ENCODE data around the gene CRYBG2. TPM values are rescaled to one million over a fixed set of nuclear protein-coding genes. Genes with fewer than 3 reads are reported as not detected.

Gene CRYBG2
- total and polyA plus RNA-seq, 2 of the 8 experiments (the other 6 are each of a cell fraction or from before 2014, with no cell fraction given) = 14.2 to 17.0 TPM

DNA sequence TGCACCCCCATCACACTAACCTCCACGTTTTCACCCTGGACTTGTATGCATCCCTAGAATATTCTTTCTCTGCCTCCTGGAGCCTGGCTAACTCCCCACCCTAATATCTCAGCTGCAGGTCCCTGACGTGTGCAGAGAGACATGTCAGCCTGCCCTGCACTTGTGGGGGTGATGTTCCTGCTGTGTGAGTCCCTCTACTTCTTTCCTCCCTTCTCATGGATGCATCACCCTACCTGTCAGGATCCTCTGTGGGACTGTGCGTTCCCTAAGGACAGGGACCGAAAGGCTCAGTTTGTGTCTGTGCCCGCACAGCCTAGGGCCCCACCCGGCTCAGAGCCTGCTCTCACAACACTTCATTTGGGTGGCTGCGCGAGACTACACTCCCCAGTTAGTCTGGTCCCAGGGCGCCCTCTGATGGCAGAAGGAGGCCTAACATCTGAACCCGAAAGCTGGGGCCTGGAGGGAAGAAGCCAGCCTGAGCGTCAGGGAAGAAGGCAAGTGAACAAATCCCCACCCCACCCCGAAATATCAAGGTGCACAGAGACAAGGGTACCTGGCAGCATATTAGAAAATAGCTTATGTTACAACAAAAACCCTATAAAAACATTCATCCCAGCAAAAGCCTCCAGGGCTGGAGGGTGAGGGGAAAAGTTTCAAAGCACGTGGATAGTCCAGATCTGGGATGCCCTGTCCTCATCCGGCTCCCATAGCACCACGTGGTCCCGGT lies 32.5 kb downstream of the CRYBG2 start:
- H2AFZ ChIP-seq (ENCODE audit: low read length) = no peak overlapping the region
- peak; percentile 96 to 98 for TF ChIP-seq RAD21 (IDR thresholded peaks at IDR 0.05 in 1 of 2, conservative IDR thresholded peaks at IDR 0.05 in 1 of 2; ENCODE audit: low read depth in 2 of 2, low read length in 2 of 2)
- TF ChIP-seq, protein P1, sequence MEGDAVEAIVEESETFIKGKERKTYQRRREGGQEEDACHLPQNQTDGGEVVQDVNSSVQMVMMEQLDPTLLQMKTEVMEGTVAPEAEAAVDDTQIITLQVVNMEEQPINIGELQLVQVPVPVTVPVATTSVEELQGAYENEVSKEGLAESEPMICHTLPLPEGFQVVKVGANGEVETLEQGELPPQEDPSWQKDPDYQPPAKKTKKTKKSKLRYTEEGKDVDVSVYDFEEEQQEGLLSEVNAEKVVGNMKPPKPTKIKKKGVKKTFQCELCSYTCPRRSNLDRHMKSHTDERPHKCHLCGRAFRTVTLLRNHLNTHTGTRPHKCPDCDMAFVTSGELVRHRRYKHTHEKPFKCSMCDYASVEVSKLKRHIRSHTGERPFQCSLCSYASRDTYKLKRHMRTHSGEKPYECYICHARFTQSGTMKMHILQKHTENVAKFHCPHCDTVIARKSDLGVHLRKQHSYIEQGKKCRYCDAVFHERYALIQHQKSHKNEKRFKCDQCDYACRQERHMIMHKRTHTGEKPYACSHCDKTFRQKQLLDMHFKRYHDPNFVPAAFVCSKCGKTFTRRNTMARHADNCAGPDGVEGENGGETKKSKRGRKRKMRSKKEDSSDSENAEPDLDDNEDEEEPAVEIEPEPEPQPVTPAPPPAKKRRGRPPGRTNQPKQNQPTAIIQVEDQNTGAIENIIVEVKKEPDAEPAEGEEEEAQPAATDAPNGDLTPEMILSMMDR (IDR thresholded peaks at IDR 0.05; ENCODE audit: control extremely low read depth in 1 of 3, insufficient read depth in 1 of 3, low read depth in 1 of 3, low read length in 3 of 3) = peak; percentile 83 to 97 (median 92)
- TF ChIP-seq GABPA (IDR thresholded peaks at IDR 0.05; ENCODE audit: borderline replicate concordance, insufficient read depth, low read length) = peak; percentile 39; the same call in 1 of the 2 replicates
- peak; percentile 59; the same call in 1 of the 2 replicates for TF ChIP-seq CHD2 (IDR thresholded peaks at IDR 0.05; ENCODE audit: low read length)
- TF ChIP-seq EZH2 (IDR thresholded peaks at IDR 0.05; ENCODE audit: low read depth, low read length, severe bottlenecking) = no peak
- TF ChIP-seq, protein P2, sequence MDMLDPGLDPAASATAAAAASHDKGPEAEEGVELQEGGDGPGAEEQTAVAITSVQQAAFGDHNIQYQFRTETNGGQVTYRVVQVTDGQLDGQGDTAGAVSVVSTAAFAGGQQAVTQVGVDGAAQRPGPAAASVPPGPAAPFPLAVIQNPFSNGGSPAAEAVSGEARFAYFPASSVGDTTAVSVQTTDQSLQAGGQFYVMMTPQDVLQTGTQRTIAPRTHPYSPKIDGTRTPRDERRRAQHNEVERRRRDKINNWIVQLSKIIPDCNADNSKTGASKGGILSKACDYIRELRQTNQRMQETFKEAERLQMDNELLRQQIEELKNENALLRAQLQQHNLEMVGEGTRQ (IDR thresholded peaks at IDR 0.05; ENCODE audit: low read length) = no peak

More for the DNA sequence above, 32.5 kb downstream of the CRYBG2 start:
- H3K56ac ChIP-seq (replicated peaks; ENCODE audit: insufficient read length, low read depth, low read length) = no peak overlapping the region
- H3K4ac ChIP-seq (replicated peaks; ENCODE audit: insufficient read length, low read depth, low read length) = no peak overlapping the region
- no peak overlapping the region for H3K4me2 ChIP-seq (ENCODE audit: insufficient read depth in 1 of 2, low read depth in 2 of 2, low read length in 2 of 2)
- H4K91ac ChIP-seq (replicated peaks; ENCODE audit: insufficient read length, low read length) = no peak overlapping the region
- H3K27me3 ChIP-seq (replicated peaks in 1 of 4; ENCODE audit: control insufficient read depth in 3 of 4, extremely low read depth in 1 of 4, insufficient read depth in 3 of 4, low read length in 3 of 4) = no peaks in the 10 kb centered on the region
- H2AK5ac ChIP-seq (ENCODE audit: low read depth, low read length) = no peak overlapping the region
- H2BK12ac ChIP-seq (ENCODE audit: low read depth, low read length) = no peak overlapping the region
- H3K4me3 ChIP-seq (ENCODE audit: extremely low read depth in 1 of 4, insufficient read depth in 2 of 4, low read depth in 3 of 4, low read length in 4 of 4) = no peak overlapping the region
- peaks cover 0 to 2% of the 10 kb centered on the region in 2 experiments for H4K20me1 ChIP-seq (replicated peaks in 1 of 2; ENCODE audit: control insufficient read depth in 1 of 2, insufficient read depth in 2 of 2, low read length in 2 of 2)
- no peaks in the 10 kb centered on the region for H3K9me3 ChIP-seq (ENCODE audit: insufficient read depth in 2 of 2, low read depth in 1 of 2, low read length in 1 of 2)
- H3K27ac ChIP-seq (ENCODE audit: low read depth, low read length) = no peak overlapping the region
- H2BK20ac ChIP-seq (ENCODE audit: low read length) = no peak overlapping the region
- no peak overlapping the region for H3K18ac ChIP-seq (ENCODE audit: extremely low read depth, low read length)
- CTCF ChIA-PET (ENCODE audit: partially characterized antibody) = interaction anchor here (0.6 to 57.0 kb wide), 31 partner anchors 9 to 219 kb away, joined by 3 to 1530 read pairs (median 5); partner anchors contain the start of genes CRYBG2, SH3BGRL3 and UBXN11
- no peak overlapping the region for H2BK5ac ChIP-seq (ENCODE audit: low read depth, low read length)
- H2BK120ac ChIP-seq (replicated peaks; ENCODE audit: low read depth, low read length) = no peak overlapping the region
- peaks cover 7 to 22% (median 18%) of the 10 kb centered on the region in 4 experiments; a peak in 7 of 8 replicates for H3K36me3 ChIP-seq (ENCODE audit: control insufficient read depth in 2 of 4, insufficient read depth in 4 of 4, low read length in 3 of 4)
- DNase-seq (ENCODE audit: low read depth in 1 of 2, low spot score in 2 of 2) = peak; percentile 64 to 100
- H3K4me1 ChIP-seq (replicated peaks in 1 of 4; ENCODE audit: control insufficient read depth in 3 of 4, insufficient read depth in 4 of 4, low read length in 3 of 4) = peaks cover 4 to 8% (median 6%) of the 10 kb centered on the region in 4 experiments
- no peaks in the 10 kb centered on the region for H3K79me2 ChIP-seq (ENCODE audit: control insufficient read depth in 1 of 2, insufficient read depth in 2 of 2, low read length in 2 of 2)
- no peaks in the 10 kb centered on the region for H3K79me1 ChIP-seq (ENCODE audit: low read depth, low read length)
- no peak overlapping the region for H2BK15ac ChIP-seq (ENCODE audit: low read length)
- no peaks in the 10 kb centered on the region for H3K23me2 ChIP-seq (ENCODE audit: low read depth, low read length)
- POLR2A ChIA-PET (ENCODE audit: partially characterized antibody) = interaction anchor here (0.6 to 5.0 kb wide), 12 partner anchors 9 to 149 kb away, joined by 3 to 27 read pairs (median 3); partner anchors contain the start of gene SH3BGRL3
- no peak overlapping the region for H3K9ac ChIP-seq (replicated peaks in 1 of 4; ENCODE audit: extremely low read depth in 1 of 4, low read depth in 3 of 4, low read length in 3 of 4)
- H3K14ac ChIP-seq (ENCODE audit: insufficient read length) = no peak overlapping the region
- no peak overlapping the region for H3K23ac ChIP-seq (ENCODE audit: insufficient read length)
- H4K8ac ChIP-seq (ENCODE audit: extremely low read depth, insufficient read depth, low read length) = no peak overlapping the region
- no peak overlapping the region for H4K5ac ChIP-seq (ENCODE audit: insufficient read length, low read depth, low read length)
- peak; percentile 92 for FAIRE-seq
- 52% methylated on average over 16 of the region's 16 CpGs; no CpG with 5 or more reads in 1 of the 2 experiments for WGBS, 2 experiments (ENCODE audit: extremely low coverage in 1 of 2, insufficient coverage in 1 of 2, insufficient read length in 1 of 2, insufficient replicate concordance in 2 of 2, low coverage in 1 of 2, low lambda C conversion rate in 2 of 2, missing lambda C conversion rate in 1 of 2)
